ENCODE results near the gene GIPC3.

GIPC3 gene

DNA sequence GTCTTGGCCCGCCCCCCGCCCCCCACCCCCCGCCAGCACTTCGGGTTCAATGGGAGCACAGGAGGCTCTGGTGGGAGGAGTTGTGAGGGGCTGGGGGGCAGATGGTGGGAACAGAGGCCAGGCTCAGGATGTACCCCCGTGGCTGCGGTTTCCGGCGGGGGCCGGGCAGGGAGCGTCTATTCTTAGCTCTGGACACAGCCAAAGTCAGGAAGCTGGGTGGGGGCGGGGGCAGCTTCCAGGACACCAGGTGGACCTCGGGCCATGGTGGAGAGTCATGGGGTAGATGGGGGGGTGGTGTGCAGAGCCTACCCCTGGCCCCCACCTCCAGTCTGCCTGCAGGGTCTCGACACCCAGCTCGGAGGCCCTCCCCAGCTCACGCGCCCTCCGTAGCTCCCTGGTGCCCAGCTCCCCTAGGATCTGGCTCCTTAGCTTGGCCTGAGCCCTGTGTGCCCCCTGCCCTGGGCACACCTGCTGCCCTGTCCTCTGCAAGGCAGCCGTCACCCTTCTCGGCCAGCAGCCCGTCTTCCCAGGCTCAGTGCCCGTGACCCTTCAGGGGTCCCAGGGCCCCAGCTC lies 23.6 kb downstream of the GIPC3 start:
- Histone ChIP-seq H3K27ac (ENCODE audit: insufficient read depth in 1 of 2, low read depth in 1 of 2, low read length in 2 of 2, poor library complexity in 1 of 2, severe bottlenecking in 2 of 2) (peak overlapping the region in 1 of 2 experiments; percentile 25), H3K27me3 (replicated peaks in 2 of 5; ENCODE audit: control insufficient read depth in 4 of 5, insufficient read depth in 5 of 5, low read length in 4 of 5) (no peaks in the 10 kb centered on the region), H3K9me3 (ENCODE audit: control extremely low read depth in 1 of 5, control insufficient read depth in 4 of 5, insufficient read depth in 2 of 5, low read depth in 1 of 5, low read length in 4 of 5) (no peaks in the 10 kb centered on the region), H3K36me3 (ENCODE audit: control insufficient read depth in 4 of 4, insufficient read depth in 4 of 4, low read length in 3 of 4) (peaks cover 0 to 31% (median 17%) of the 10 kb centered on the region in 4 experiments), H3K4me1 (ENCODE audit: control extremely low read depth in 1 of 4, control insufficient read depth in 4 of 4, insufficient read depth in 4 of 4, low read length in 3 of 4) (peaks cover 11 to 62% (median 60%) of the 10 kb centered on the region in 4 experiments), H3K4me3 (ENCODE audit: control insufficient read depth in 1 of 7, extremely low read depth in 1 of 7, insufficient read depth in 4 of 7, low read depth in 2 of 7, low read length in 6 of 7) (peak overlapping the region in 2 of 7 experiments; percentile 51 to 74)
- 2% methylated on average over 16 of the region's 21 CpGs for WGBS (ENCODE audit: insufficient coverage)
- DNase-seq: peak; percentile 39 to 81 (median 75)
- CTCF ChIA-PET: interaction anchor here (0.8 to 3.1 kb wide), 8 partner anchors 10 to 62 kb away, joined by 3 to 18 read pairs (median 3); partner anchors contain the start of genes GIPC3 and MFSD12
- POLR2A ChIA-PET: interaction anchor here (0.6 kb wide), 1 partner anchor 170 kb away, joined by 6 read pairs; no protein-coding TSS in a partner anchor

DNA sequence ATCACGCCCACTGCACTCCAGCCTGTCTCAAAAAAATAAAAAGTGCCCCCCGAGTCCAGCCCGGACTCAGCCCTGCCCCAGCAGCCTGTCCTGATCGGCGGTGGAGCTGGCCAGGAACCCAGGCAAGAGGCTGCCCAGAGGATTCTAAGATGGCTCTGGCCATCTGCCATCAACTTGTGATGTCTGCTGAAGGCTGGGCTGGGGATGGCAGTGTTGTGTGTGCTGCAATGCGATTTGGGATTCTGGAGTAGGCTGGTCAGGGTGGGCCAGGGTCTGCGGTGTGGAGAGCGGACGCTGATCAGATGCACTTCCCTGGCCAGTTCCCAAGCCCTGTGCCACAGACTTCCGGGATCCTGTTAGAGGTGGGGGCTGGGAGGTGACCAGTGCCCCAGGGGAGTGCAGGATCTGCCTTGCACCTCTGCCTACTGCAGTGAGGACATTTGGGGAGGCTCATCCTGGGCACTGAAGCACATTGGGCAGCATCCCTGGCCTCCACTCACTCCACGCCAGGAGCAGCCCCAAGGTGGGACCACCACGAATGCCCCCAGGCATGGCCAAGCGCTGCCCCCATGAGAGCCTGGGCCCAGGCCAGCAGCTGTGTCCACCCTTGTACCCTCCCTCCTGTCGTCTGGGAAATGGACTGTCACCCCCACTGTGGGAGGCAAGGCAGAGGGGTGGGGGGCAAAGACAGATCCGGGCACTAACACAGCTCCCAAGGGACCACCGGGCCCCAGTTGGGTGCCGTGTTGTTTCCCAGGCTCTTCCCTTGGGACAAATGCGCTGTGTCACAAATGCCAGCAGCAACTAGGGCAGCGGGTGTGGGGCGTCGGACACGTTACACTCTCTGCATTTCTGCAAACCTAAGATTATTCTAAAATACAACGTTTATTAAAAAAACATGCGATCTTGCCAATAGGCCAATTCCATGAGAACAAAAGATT lies 24.8 kb downstream of the GIPC3 start:
- ChIA-PET CTCF (interaction anchor here (3.0 to 3.1 kb wide), 2 partner anchors 9 to 23 kb away, joined by 15 to 18 read pairs; partner anchors contain the start of gene GIPC3), POLR2A (no interaction called here)
- Histone ChIP-seq H3K4me1 (ENCODE audit: control extremely low read depth in 1 of 4, control insufficient read depth in 4 of 4, insufficient read depth in 4 of 4, low read length in 3 of 4) (peaks cover 11 to 51% (median 48%) of the 10 kb centered on the region in 4 experiments), H3K4me3 (ENCODE audit: control insufficient read depth in 1 of 7, extremely low read depth in 1 of 7, insufficient read depth in 4 of 7, low read depth in 2 of 7, low read length in 6 of 7) (no peak overlapping the region), H3K27me3 (replicated peaks in 2 of 5; ENCODE audit: control insufficient read depth in 4 of 5, insufficient read depth in 5 of 5, low read length in 4 of 5) (no peaks in the 10 kb centered on the region), H3K27ac (ENCODE audit: insufficient read depth in 1 of 2, low read depth in 1 of 2, low read length in 2 of 2, poor library complexity in 1 of 2, severe bottlenecking in 2 of 2) (no peak overlapping the region), H3K9me3 (ENCODE audit: control extremely low read depth in 1 of 5, control insufficient read depth in 4 of 5, insufficient read depth in 2 of 5, low read depth in 1 of 5, low read length in 4 of 5) (no peaks in the 10 kb centered on the region), H3K36me3 (ENCODE audit: control insufficient read depth in 4 of 4, insufficient read depth in 4 of 4, low read length in 3 of 4) (peaks cover 0 to 32% (median 18%) of the 10 kb centered on the region in 4 experiments)
- peak in 2 of 3 donors; percentile 29 to 37 for DNase-seq
- WGBS (ENCODE audit: insufficient coverage): 78% methylated on average over 14 of the region's 24 CpGs

DNA sequence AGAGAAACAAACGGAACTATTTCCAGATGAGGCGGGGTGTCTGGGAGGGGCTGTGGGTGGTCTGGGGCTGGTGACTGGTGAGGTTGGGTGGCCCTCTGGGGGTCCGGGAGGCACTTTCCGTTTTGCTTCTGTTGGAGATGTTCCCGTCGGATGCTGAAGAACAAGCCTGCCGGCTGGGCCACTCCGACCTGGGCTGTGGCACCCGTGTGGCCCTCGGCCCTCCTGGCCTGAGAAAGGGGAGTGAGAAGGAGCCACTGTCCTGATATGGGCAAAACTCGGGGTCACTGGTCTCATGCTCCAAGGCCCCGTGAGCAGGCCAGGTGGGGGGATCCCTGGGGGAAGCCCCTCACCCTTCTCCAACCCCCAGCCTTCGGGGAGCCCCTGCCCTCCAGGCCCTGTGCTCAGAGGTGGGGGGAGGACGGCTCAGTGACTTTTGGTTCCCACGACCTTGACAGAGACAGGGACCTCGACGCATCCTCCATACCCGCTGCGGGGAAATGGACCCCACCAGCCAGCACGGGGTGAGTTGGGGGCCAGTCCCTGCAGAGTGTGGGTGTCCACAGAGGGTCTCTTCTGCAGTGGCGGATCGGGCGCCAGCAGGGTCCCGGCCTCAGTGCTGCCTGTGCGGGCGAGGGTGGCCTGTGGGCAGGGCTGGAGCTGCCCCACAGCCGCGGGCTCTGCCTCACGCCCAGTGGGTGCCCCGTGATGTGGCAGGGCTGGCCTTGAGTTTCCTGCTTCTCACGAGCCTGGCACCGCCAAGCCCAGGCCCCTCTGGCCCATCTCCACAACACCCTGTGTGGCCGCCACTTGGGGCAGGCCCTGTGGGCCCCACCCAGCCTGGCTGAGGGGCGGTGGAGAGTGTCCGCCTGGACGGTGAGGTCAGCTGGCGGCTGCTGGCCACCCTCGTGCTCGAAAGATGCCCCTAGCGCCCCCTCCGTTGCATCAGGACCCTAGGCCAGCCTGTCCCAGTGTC lies 25.8 kb downstream of the GIPC3 start:
- no peak for DNase-seq
- ChIA-PET CTCF (no interaction called here), POLR2A (no interaction called here)
- Histone ChIP-seq H3K27ac (ENCODE audit: insufficient read depth in 1 of 2, low read depth in 1 of 2, low read length in 2 of 2, poor library complexity in 1 of 2, severe bottlenecking in 2 of 2) (no peak overlapping the region), H3K9me3 (ENCODE audit: control extremely low read depth in 1 of 5, control insufficient read depth in 4 of 5, insufficient read depth in 2 of 5, low read depth in 1 of 5, low read length in 4 of 5) (no peaks in the 10 kb centered on the region), H3K4me3 (ENCODE audit: control insufficient read depth in 1 of 7, extremely low read depth in 1 of 7, insufficient read depth in 4 of 7, low read depth in 2 of 7, low read length in 6 of 7) (no peak overlapping the region), H3K27me3 (replicated peaks in 2 of 5; ENCODE audit: control insufficient read depth in 4 of 5, insufficient read depth in 5 of 5, low read length in 4 of 5) (no peaks in the 10 kb centered on the region), H3K36me3 (ENCODE audit: control insufficient read depth in 4 of 4, insufficient read depth in 4 of 4, low read length in 3 of 4) (peaks cover 0 to 38% (median 21%) of the 10 kb centered on the region in 4 experiments), H3K4me1 (ENCODE audit: control extremely low read depth in 1 of 4, control insufficient read depth in 4 of 4, insufficient read depth in 4 of 4, low read length in 3 of 4) (peaks cover 5 to 41% (median 39%) of the 10 kb centered on the region in 4 experiments)
- WGBS (ENCODE audit: insufficient coverage): 90% methylated on average over 38 of the region's 41 CpGs

DNA sequence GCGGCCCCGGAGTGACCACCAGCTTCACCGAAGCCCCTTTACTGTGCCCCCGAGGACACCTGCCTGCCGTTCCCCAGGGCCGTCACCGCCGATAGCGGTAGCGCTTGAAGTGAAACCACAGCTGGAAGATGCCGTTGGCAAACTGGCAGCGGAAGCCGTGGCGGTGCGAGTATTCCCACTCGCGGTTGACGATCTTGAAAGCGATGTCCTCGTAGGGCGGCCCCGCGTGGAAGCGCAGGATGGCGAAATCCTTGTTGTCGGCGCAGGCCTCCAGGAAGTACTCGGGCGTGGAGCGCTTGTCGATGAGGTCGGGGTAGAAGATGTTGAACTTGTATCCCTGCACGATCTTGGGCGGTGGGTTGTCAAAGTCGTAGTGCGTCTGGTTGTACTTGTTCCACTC lies 26.6 kb downstream of the GIPC3 start:
- ChIA-PET CTCF (no interaction called here), POLR2A (no interaction called here)
- Histone ChIP-seq H3K36me3 (ENCODE audit: control insufficient read depth in 4 of 4, insufficient read depth in 4 of 4, low read length in 3 of 4) (peaks cover 0 to 39% (median 21%) of the 10 kb centered on the region in 4 experiments), H3K9me3 (ENCODE audit: control extremely low read depth in 1 of 5, control insufficient read depth in 4 of 5, insufficient read depth in 2 of 5, low read depth in 1 of 5, low read length in 4 of 5) (no peaks in the 10 kb centered on the region), H3K4me3 (ENCODE audit: control insufficient read depth in 1 of 7, extremely low read depth in 1 of 7, insufficient read depth in 4 of 7, low read depth in 2 of 7, low read length in 6 of 7) (no peak overlapping the region), H3K4me1 (ENCODE audit: control extremely low read depth in 1 of 4, control insufficient read depth in 4 of 4, insufficient read depth in 4 of 4, low read length in 3 of 4) (peaks cover 5 to 37% (median 33%) of the 10 kb centered on the region in 4 experiments), H3K27me3 (replicated peaks in 2 of 5; ENCODE audit: control insufficient read depth in 4 of 5, insufficient read depth in 5 of 5, low read length in 4 of 5) (no peaks in the 10 kb centered on the region), H3K27ac (ENCODE audit: insufficient read depth in 1 of 2, low read depth in 1 of 2, low read length in 2 of 2, poor library complexity in 1 of 2, severe bottlenecking in 2 of 2) (no peak overlapping the region)
- WGBS (ENCODE audit: insufficient coverage): 94% methylated on average over 36 of the region's 36 CpGs
- peak in 2 of 3 donors; percentile 17 to 22 for DNase-seq

DNA sequence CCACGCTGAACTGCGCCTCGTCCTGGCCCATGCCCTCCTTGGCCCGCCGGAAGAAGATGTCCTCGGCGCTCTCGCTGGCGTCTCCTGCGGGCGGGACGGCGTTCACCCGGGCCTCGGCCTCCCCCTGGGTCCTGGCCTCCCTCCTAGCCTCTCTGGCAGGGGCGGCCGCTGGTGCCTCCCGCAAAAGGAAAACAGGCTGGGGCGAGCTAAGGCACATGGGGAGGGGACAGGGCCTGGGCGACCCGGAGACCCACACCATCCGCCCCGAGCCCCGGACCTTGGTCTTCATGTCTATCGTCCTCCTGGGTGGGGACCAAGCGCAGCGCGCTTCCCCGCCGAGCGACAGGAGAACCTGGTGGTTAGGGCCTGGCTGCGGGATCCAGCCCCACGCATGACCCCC lies 27.1 kb downstream of the GIPC3 start:
- ChIA-PET CTCF (no interaction called here), POLR2A (no interaction called here)
- no peaks in the 10 kb centered on the region for H3K27me3 ChIP-seq (replicated peaks in 2 of 5; ENCODE audit: control insufficient read depth in 4 of 5, insufficient read depth in 5 of 5, low read length in 4 of 5)
- H3K36me3 ChIP-seq (ENCODE audit: control insufficient read depth in 4 of 4, insufficient read depth in 4 of 4, low read length in 3 of 4): peaks cover 0 to 39% (median 21%) of the 10 kb centered on the region in 4 experiments
- 97% methylated on average over 33 of the region's 33 CpGs for WGBS (ENCODE audit: insufficient coverage)
- no peak overlapping the region for H3K27ac ChIP-seq (ENCODE audit: insufficient read depth in 1 of 2, low read depth in 1 of 2, low read length in 2 of 2, poor library complexity in 1 of 2, severe bottlenecking in 2 of 2)
- no peak for DNase-seq
- no peaks in the 10 kb centered on the region for H3K9me3 ChIP-seq (ENCODE audit: control extremely low read depth in 1 of 5, control insufficient read depth in 4 of 5, insufficient read depth in 2 of 5, low read depth in 1 of 5, low read length in 4 of 5)
- peaks cover 5 to 37% (median 33%) of the 10 kb centered on the region in 4 experiments for H3K4me1 ChIP-seq (ENCODE audit: control extremely low read depth in 1 of 4, control insufficient read depth in 4 of 4, insufficient read depth in 4 of 4, low read length in 3 of 4)
- no peak overlapping the region for H3K4me3 ChIP-seq (ENCODE audit: control insufficient read depth in 1 of 7, extremely low read depth in 1 of 7, insufficient read depth in 4 of 7, low read depth in 2 of 7, low read length in 6 of 7)

DNA sequence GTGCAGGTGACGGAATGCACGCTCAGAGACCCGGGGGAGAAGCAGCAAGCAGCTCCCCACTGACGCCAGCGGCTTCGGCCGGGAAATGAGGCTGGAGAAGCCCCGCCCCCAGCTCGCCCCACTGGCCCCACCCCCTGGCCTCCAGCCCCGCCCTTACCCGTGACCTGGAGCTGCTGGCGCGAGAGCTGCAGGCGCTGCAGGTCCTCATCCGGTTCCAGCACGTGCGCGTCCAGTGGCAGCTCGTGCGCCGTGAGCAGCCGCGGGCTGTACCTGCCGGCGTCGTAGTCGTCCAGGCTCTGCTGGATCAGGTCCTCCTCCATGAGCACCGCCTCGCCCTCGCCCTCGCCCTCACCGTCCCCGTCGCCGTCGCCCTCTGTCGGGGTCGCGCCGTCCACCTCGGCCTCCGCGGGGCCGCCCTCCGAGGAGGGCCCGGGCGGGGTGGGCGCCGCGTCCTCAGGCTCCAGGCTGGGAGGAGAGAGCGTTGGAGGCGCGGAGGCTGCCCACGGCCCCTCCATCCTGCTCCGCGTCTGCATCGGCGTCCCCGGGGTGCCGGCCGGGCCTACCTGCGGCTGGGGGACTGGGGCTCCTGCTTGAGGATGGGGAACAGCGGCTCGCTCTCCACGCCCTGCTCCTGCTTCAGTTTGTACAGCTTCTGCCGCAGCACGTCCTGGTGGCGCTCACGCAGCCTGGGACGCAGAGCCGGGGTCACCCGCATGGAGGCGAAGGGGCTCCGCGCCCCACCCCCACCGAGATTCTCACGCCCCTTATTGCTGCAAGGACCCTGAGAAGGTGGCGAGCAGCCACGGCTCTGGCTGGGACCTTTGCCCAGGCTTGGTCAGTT lies 27.8 kb downstream of the GIPC3 start:
- Histone ChIP-seq H3K27me3 (replicated peaks in 2 of 5; ENCODE audit: control insufficient read depth in 4 of 5, insufficient read depth in 5 of 5, low read length in 4 of 5) (no peaks in the 10 kb centered on the region), H3K36me3 (ENCODE audit: control insufficient read depth in 4 of 4, insufficient read depth in 4 of 4, low read length in 3 of 4) (peaks cover 0 to 39% (median 21%) of the 10 kb centered on the region in 4 experiments), H3K4me1 (ENCODE audit: control extremely low read depth in 1 of 4, control insufficient read depth in 4 of 4, insufficient read depth in 4 of 4, low read length in 3 of 4) (peaks cover 0 to 37% (median 33%) of the 10 kb centered on the region in 4 experiments), H3K9me3 (ENCODE audit: control extremely low read depth in 1 of 5, control insufficient read depth in 4 of 5, insufficient read depth in 2 of 5, low read depth in 1 of 5, low read length in 4 of 5) (no peaks in the 10 kb centered on the region), H3K4me3 (ENCODE audit: control insufficient read depth in 1 of 7, extremely low read depth in 1 of 7, insufficient read depth in 4 of 7, low read depth in 2 of 7, low read length in 6 of 7) (no peak overlapping the region), H3K27ac (ENCODE audit: insufficient read depth in 1 of 2, low read depth in 1 of 2, low read length in 2 of 2, poor library complexity in 1 of 2, severe bottlenecking in 2 of 2) (no peak overlapping the region)
- DNase-seq: no peak
- ChIA-PET POLR2A (no interaction called here), CTCF (interaction anchor here (0.6 to 0.7 kb wide), 2 partner anchors 9 to 27 kb away, joined by 3 read pairs; no protein-coding TSS in a partner anchor)
- 94% methylated on average over 63 of the region's 79 CpGs for WGBS (ENCODE audit: insufficient coverage)

All from common myeloid progenitor, CD34-positive (primary cell).